ENCODE measurements around the gene MICAL2.

Gene MICAL2

GRCh38 chr11:12069066-12069676 lies 41.2 kb upstream of the MICAL2 start:
- Histone ChIP-seq H3K9me3 (ENCODE audit: control insufficient read depth, low read length) (no peaks in the 10 kb centered on the region), H3K27me3 (ENCODE audit: control insufficient read depth, insufficient read depth, low read length) (no peaks in the 10 kb centered on the region), H3K4me1 (no peaks in the 10 kb centered on the region), H3K79me2 (no peaks in the 10 kb centered on the region), H3K4me3 (ENCODE audit: low read depth, low read length) (no peak overlapping the region), H2AFZ (no peak overlapping the region), H3K27ac (no peak overlapping the region), H3K9ac (no peak overlapping the region), H3K36me3 (ENCODE audit: control insufficient read depth, insufficient read depth, low read length) (no peaks in the 10 kb centered on the region), H3K4me2 (ENCODE audit: low read length) (no peak overlapping the region)
- TF ChIP-seq CTCF (IDR thresholded peaks at IDR 0.05) = no peak

DNA sequence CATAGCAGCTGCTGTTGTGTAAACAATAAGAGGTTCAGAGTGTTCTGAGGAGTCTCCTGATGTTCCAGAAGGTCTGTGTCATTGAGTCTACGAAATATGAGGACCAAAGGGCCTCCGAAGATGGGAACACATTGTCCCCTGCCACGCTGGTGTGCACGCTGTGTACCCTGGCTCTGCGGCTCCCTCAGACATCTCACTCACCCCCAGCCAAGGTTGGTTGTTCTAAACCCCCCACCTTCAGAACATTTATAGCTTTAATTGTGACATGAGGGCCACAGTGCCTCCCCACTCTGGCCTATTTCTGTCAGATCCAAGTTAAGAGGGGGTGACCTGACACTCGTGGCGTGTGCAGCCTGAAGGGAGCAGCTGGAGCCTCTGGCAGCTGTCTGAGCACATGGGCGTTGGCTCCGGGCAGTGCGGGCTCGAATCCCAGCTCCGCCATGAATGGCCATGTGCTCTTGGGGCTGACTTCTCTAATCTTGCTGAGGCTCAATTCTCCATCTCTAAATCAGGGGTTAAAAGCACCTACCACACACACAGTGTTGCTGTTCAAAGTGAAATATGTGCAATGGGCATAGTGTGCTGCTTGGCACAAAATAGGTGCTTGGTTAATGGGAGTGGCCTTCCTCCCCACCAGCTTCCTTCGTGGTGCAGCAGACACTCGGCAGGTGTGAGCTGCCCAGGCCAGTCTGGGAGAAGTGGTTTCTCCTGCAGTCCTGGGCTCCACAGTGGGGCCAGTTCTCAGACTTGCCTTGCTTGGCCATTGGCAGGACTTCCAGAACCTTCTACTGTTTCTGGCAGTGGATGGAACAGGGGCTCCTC lies 39.7 kb upstream of the MICAL2 start:
- no peaks in the 10 kb centered on the region for H3K36me3 ChIP-seq (ENCODE audit: control insufficient read depth, insufficient read depth, low read length)
- no peaks in the 10 kb centered on the region for H3K79me2 ChIP-seq
- no peak overlapping the region for H2AFZ ChIP-seq
- no peak for TF ChIP-seq CTCF (IDR thresholded peaks at IDR 0.05)
- no peak overlapping the region for H3K4me2 ChIP-seq (ENCODE audit: low read length)
- no peak overlapping the region for H3K27ac ChIP-seq
- no peak overlapping the region for H3K9ac ChIP-seq
- H3K4me1 ChIP-seq = no peaks in the 10 kb centered on the region
- H3K27me3 ChIP-seq (ENCODE audit: control insufficient read depth, insufficient read depth, low read length) = no peaks in the 10 kb centered on the region
- no peak overlapping the region for H3K4me3 ChIP-seq (ENCODE audit: low read depth, low read length)
- no peaks in the 10 kb centered on the region for H3K9me3 ChIP-seq (ENCODE audit: control insufficient read depth, low read length)

GRCh38 chr11:12071574-12071973 lies 38.8 kb upstream of the MICAL2 start:
- Histone ChIP-seq H3K9ac (no peak overlapping the region), H2AFZ (no peak overlapping the region), H3K79me2 (no peaks in the 10 kb centered on the region), H3K9me3 (ENCODE audit: control insufficient read depth, low read length) (no peaks in the 10 kb centered on the region), H3K4me1 (no peaks in the 10 kb centered on the region), H3K27me3 (ENCODE audit: control insufficient read depth, insufficient read depth, low read length) (no peaks in the 10 kb centered on the region), H3K36me3 (ENCODE audit: control insufficient read depth, insufficient read depth, low read length) (no peaks in the 10 kb centered on the region), H3K4me3 (ENCODE audit: low read depth, low read length) (no peak overlapping the region), H3K27ac (no peak overlapping the region), H3K4me2 (ENCODE audit: low read length) (no peak overlapping the region)
- no peak for TF ChIP-seq CTCF (IDR thresholded peaks at IDR 0.05)

DNA sequence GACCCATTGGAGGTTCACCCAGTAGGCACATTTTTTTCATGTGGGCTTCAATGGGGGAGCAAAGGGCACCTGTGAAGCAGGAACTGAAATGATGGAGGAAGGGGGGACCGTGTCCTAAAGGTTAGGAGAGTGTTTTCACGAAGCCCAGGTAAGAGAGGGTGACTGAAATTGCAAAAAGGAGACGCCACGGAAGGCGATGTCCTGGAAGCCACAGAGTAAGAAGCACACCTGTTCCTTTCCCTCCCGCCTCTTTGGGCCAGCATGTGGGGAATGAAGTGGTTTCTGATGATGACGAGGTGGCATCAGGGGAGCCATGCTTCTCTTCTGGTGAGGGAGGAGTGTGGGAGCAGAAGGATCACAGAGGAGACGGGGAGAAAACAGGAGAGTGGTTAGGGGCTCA lies 37.0 kb upstream of the MICAL2 start:
- Histone ChIP-seq H2AFZ (no peak overlapping the region), H3K27me3 (ENCODE audit: control insufficient read depth, insufficient read depth, low read length) (no peaks in the 10 kb centered on the region), H3K79me2 (no peaks in the 10 kb centered on the region), H3K27ac (no peak overlapping the region), H3K9me3 (ENCODE audit: control insufficient read depth, low read length) (no peaks in the 10 kb centered on the region), H3K4me1 (no peaks in the 10 kb centered on the region), H3K4me2 (ENCODE audit: low read length) (no peak overlapping the region), H3K36me3 (ENCODE audit: control insufficient read depth, insufficient read depth, low read length) (no peaks in the 10 kb centered on the region), H3K9ac (no peak overlapping the region), H3K4me3 (ENCODE audit: low read depth, low read length) (no peak overlapping the region)
- TF ChIP-seq CTCF (IDR thresholded peaks at IDR 0.05) = no peak

Measured in parathyroid adenoma (tissue), 2 donors.